ENCODE results near the gene ZNF202. TPM values are rescaled to one million over a fixed set of nuclear protein-coding genes. Genes with fewer than 3 reads are reported as not detected.

ZNF202 gene
- total and polyA plus RNA-seq, 2 of the 13 experiments (the other 11 are each of a cell fraction or from before 2014, with no cell fraction given), result 7.7 to 7.9 TPM

DNA sequence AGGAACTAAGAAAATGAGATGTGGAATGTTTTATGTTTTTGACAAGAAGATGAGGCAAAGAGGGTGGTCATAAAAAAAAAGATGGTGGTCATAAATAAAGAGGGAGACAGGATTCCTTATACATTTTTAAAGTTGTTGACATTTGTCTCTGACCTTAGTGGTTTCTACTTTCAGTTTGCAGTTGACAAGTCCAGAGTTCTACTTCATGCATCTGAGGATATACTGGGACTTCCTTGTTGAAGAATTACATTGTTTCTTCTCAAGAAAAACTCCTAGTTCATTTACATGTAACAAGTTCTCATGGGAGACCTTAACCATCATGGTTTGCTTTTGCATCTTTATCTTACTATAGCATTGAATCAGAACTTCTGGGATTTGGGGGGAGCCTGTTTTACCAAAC, 11.7 kb upstream of the ZNF202 start (continued):
- TF ChIP-seq EHMT2 (IDR thresholded peaks at IDR 0.05; ENCODE audit: borderline replicate concordance, low read depth, low read length), result no peak
- TF ChIP-seq ZNF761 (CRISPR knock-in tag; conservative IDR thresholded peaks at IDR 0.05), result no peak
- TF ChIP-seq ZNF136 (CRISPR knock-in tag; IDR thresholded peaks at IDR 0.05; ENCODE audit: low read depth), result no peak
- TF ChIP-seq CBX5 (CRISPR knock-in tag; IDR thresholded peaks at IDR 0.05; ENCODE audit: borderline replicate concordance), result no peak
- TF ChIP-seq ONECUT2 (CRISPR knock-in tag; IDR thresholded peaks at IDR 0.05), result no peak
- no peak for TF ChIP-seq ELF4 (CRISPR knock-in tag; IDR thresholded peaks at IDR 0.05; ENCODE audit: borderline replicate concordance)
- no peak for TF ChIP-seq MXI1 (IDR thresholded peaks at IDR 0.05; ENCODE audit: borderline replicate concordance, low read depth, low read length)
- no peak for TF ChIP-seq FOSL1 (CRISPR knock-in tag; IDR thresholded peaks at IDR 0.05; ENCODE audit: borderline replicate concordance)
- TF ChIP-seq HHEX (CRISPR knock-in tag; IDR thresholded peaks at IDR 0.05), result no peak

- no TSS peak for BruUV-seq (replicated peaks)
- no peak overlapping the region for H3K9ac ChIP-seq (ENCODE audit: insufficient read depth, low read depth, low read length)
- H3K4me3 ChIP-seq (replicated peaks in 1 of 3; ENCODE audit: insufficient read depth in 1 of 3, low read depth in 2 of 3, low read length in 3 of 3), result no peak overlapping the region
- H3K27ac ChIP-seq (ENCODE audit: extremely low read length, insufficient read depth, low read length), result no peak overlapping the region
- no peaks in the 10 kb centered on the region for H3K36me3 ChIP-seq (replicated peaks in 1 of 2; ENCODE audit: control insufficient read depth in 1 of 2, insufficient read depth in 2 of 2, low read length in 2 of 2)
- no peaks in the 10 kb centered on the region for H3K9me3 ChIP-seq (ENCODE audit: low read length)
- ATAC-seq (no peak), DNase-seq (ENCODE audit: low spot score) (no peak), FAIRE-seq (no peak)
- TF ChIP-seq ZNF605 (CRISPR knock-in tag; IDR thresholded peaks at IDR 0.05) (no peak), TCF7 (IDR thresholded peaks at IDR 0.05; ENCODE audit: low read depth) (no peak)
- in situ Hi-C loops (cut with HindIII; ENCODE audit: extremely low pct_ligation_motif_present, low pct_unique_long_range_greater_than_20kb) (no loop called here), intact Hi-C loops (cut with micrococcal nuclease; ENCODE audit: unreplicated experiment) (no loop called here)
- ChIA-PET POLR2A (no interaction called here), CTCF (ENCODE audit: low intra/inter-chr PET ratio, low total read pairs) (no interaction called here)
- H2AFZ ChIP-seq (ENCODE audit: low read length), result no peak overlapping the region
- no peak overlapping the region for H3K4me2 ChIP-seq (ENCODE audit: low read depth, low read length)
- 0% methylated on average over 1 of the region's 1 CpG for WGBS (ENCODE audit: low lambda C conversion rate)
- no peaks in the 10 kb centered on the region for H3K79me2 ChIP-seq (ENCODE audit: insufficient read depth, low read length)
- no peaks in the 10 kb centered on the region for H4K20me1 ChIP-seq (ENCODE audit: insufficient read depth, low read length)
- no peaks in the 10 kb centered on the region for H3K27me3 ChIP-seq (ENCODE audit: control insufficient read depth in 1 of 2, insufficient read depth in 2 of 2, low read length in 2 of 2)
- no peaks in the 10 kb centered on the region for H3K4me1 ChIP-seq (ENCODE audit: insufficient read depth, low read length)
These were observed 10.3 kb upstream of the ZNF202 start for GRCh38 chr11:123751781-123752180.
